ENCODE measurements around the gene PRDM11.
A peak's percentile ranks its signal among the peaks of the same experiment; 100 is the strongest.

PRDM11 gene

DNA sequence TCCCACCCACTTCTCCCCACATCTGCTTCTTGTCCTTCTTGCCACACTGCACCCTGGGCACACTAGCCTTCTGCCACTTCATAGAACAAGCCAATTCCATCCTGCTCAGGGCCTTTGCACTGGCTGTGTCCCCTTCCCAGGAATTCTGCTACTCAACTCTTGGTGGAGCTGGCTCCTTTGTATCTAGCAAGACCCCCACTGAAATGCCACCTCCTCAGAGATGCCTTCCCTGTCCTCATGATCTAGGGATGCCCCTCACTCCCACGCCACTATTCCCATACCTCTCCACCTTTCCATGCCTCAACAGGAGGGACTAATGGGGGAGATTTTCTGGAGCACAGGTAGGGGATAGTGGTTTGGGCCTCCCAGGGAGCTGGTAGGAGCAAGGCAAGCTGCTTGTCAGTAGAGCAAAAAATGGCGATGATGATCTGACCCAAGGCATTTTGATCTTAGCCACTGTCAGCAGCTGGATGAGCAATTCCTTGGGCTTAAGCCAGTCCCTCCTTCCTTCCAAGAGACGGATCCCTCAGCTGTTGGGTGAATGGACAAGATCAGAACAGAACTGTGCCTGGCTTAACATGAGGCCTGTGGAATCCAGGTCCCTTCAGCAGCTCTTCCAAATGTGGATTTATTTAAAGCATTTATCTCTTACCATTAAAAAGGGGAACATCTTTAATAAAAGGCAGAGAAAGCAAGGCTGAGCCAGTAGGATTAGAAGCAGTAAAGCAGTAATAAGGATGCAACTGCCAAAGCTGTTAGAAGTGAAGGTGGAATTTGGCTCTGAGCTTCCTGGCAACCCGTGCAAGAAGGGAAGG lies 4.0 kb upstream of the PRDM11 start:
- DNase-seq: no peak

DNA sequence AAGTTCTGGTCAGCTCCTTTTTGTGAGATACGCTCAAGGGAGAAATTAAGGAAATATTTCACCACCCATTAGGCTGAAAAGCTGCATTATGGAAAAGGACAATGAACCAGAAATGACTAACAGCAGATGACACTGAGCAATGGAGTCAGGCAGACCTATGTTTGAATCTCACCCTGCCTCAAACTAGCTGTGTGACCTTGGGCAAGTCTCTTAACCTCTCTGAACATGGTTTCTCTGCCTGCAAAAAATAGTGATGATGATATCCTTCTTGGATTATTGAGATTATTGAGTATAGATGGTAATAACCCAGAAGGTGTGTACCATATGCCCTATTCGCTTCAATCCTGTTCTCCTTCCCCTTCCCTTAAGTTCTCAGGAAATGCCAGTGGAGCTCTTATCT lies 2.9 kb upstream of the PRDM11 start:
- no peak for DNase-seq

DNA sequence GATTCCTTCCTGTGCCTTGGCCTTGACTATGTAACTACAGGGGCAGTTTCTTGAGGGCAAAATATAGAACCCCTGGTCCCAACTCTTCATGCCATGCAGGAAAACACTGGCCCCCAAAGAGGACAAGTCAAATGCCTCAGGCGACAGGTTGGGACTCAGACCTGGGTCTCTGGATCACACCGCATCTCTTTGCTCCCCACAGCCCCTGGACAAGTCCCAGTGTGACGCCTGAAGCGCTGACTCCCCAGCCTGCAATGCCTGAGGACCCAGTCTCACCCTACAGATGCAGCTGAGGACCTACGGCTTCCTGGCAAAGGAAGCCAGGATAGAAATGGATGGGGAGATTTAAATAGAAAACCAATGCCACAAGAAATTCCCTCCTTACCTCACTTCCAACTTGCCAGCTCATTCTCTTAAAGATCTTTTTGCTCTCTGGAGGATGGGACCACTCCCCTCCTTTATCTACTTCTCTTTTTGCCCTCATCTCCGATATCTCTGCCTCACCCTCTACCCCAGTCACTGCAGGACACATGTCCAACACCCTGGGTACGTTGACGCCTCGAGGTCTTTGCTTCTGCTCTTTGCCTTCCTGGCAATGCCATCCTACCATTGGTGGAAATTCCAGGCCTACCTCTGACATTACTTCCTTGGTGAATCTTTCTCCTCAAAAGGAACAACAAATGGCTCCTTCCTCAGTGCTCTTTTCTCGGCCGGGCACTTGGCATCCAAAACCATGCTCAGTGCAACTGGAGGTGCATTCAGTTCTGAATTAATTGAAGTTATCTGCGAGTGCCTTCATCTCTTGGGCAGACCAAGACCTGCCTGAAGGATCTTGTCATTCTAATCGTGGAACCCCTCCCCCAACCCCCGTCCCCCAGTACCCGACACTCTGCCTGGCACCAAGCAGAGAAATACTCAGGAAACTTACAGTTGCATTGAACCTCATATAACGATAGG lies 2.0 kb upstream of the PRDM11 start:
- DNase-seq: no peak

DNA sequence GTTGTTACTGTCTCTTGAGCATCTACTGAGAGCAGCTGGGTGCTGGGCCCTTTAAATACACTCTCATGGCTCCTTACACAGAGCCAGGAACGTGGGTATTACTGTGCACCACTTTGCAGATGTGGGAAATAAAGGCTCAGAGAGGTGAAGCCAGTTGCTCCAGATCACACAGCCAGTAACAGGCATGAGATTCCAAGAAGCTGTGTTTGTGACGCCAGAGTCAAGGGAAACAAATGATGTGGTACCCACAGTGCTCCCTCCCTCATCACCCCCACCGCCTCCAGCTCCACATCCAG lies 1.4 kb upstream of the PRDM11 start:
- no peak for DNase-seq

DNA sequence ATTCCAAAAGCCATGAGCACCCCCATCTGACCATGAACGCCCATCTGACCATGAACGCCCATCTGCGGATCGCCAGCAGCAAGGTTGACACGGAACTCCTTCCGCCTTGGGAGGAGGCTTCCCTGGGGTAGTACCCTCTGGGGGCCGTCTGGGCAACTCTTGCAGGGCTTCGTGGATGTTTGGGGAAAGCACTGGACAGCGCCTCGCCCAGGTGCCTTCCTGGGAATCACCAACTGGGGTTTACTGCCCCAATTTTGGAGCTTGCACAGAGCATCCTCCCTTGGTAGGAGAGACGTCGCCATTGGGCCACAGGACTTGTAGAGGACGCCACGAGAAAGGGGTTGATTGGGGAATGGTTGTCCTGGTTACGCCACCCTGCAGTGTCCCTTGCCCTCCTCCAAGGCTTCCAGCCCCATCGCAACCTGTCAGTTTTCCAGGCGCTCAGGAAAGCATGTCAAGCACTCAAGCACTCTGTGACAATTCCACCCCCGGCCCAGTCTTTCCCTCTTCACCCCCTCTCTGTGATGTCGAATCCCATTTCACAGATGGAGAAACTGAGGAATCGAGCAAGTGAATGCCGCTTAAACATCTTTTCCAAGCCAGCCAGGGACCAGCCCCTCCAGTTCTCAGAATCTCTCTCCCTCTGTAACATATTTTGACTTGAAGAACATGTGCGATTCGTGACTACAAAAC lies 914 bp upstream of the PRDM11 start:
- DNase-seq: peak; percentile 26

DNA sequence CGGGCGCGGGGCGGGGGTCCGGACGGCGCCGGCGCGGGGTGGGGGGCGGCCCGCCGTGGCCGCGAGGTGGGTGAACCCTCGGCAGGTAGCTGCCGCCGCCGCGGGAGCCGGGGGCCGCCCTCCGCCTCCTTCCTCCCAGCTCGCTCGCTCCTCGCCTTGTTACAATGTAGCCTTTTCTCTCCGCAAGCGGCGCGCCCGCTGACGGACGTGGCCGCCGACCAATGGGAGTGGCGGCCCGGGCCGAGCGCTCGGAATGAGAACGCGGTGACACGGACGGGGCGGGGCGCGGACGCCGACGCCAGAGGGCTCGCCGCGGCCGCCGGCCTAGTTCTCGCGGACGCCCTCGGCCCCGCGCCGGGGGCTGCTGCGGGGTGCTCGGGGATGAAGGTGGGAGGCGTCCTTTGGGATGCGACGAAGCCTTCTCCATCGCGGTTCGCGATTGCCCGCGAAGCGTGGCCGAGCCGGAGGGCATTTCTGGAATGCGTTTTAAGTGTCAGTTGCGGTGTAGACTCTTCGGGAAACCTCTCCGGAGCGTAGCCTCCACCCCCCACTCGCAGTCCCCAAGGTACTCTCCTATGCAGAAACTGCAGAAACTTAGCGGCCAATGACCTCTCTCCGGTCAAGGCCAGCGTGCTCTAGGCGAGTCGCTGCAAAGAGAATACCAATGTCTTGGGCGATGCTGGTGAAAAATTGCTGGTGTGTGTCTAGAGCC lies 734 bp downstream of the PRDM11 start:
- DNase-seq: peak; percentile 93

DNA sequence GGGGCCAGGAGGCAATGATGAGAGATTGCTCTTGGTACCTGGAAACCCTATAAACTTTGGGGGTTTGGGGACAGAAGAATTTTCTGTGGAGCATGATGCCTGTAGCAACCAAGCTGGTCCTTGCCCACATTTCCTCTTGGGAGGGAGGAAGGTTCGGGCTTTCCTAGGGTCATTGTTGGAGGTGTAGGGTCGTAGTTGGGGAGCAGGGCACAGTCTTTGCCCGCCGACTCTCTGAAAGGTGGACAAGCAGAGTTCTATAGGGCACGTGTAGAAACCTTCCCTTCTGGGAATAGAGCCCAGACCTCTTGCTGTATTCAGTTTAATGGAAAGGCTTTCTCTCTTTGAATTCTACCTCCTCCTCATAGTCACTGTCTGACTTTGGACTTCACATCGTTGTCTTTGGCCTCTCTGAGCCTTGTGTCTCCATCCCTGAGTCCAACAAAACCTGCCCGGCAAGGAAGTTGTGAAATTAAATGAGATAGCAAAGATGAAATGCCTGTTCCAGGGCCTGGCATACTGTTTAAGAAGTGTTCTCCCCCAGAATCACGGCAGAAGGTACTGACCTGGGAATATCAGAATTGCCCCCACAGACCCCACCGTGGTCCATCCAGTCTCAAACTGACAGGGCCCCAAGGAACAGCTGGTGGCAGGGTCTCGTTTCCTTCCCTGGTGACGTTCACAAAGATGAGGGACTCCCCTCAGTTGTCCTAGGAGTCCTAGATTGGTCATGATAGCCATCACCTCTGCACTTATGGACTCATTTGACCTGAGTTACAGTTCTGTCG lies 1.6 kb downstream of the PRDM11 start:
- no peak for DNase-seq

DNA sequence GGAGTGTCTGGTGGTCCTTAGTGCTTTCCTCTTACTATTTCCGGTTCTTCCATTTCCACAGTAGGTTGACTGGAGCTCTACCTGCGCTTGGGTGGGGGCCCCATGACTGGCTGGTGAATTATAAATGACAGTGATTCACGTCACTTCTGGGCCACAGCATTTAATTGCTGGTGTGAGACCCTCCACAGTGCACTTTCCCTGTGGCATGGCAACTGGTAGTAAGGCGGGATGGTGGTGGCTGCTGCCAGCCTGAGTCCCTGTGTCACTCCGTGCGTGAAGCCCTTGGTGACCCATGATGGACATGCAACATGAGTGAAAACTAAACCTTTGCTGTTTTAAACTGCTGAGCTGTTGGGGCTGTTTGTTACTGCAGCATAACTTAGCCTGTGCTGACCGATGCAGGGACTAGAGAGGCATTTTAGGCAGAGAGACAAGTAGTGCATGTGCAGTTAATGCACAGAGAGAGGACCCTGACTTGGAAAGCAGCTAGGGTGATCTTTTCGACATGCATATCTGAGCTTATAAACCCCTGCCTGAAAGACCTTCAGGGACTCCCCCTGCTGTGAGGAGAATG lies 3.1 kb downstream of the PRDM11 start:
- no peak for DNase-seq

DNA sequence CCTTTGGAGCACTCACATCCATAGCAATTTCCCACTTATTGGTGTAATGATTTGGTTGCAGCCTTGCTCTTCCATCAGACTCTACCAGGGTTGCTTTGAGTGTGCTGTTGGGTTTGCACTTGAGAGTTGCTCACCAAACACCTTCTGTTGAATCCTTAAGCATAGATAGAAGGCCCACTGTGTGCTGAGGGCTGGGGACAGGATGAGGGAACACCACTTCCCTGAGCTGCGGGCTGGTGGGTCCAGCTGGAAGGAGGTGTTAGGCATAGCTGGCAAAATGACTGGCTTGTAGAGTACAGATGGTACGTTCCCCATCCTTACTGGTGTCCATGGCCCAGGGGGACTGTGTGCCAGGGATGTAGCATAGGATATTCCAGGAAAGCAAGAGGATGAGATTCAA lies 3.9 kb downstream of the PRDM11 start:
- DNase-seq: no peak

DNA sequence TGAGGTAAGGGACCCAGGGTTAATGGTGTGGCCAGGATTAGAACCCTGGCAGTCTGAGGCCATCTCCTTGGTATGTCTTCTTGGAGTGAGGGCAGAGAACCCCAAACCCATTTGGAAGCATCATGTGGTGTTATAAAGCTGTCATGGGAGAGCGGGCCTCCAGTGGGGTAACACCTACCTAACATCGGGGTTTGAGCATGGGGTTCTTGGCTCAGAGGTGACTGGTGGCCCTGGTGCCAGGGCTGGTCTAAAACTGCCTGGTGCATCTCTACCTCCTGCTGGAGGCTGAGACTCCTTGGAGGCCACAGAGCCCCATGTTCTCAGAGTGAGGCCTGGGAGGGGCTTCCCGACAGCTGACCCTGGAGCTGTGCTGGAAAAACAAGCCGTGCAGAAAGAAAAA lies 4.5 kb downstream of the PRDM11 start:
- no peak for DNase-seq

DNA sequence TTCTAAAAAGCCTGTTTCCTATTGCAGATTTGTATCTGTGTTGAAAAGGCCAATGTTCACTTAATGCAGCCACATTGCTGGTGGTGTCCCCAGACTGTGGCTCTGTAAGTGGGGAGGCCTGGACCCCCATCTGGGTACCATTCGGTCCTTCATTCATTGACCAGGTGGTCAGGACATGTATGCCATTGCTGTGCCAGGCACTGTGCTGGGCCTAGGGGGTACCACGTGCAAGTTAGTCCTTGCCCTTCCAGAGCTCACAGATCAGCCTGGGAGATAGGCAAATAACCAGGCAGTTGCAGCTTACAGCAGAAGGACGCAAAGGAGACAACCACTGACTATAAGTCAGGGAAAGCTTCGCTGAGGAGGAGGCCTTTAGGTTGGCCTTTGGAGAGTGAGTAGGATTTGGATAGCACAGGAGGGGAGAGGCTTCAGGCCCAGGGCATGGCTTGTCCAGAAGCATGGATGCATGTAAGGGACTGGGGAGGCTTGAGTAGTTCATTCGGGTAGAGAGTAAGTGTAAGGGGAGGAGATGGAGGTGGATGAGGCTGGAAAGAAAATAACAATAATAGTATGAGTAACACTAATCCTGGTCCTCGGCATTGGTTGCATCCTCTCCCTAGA lies 5.0 kb downstream of the PRDM11 start:
- no peak for DNase-seq

DNA sequence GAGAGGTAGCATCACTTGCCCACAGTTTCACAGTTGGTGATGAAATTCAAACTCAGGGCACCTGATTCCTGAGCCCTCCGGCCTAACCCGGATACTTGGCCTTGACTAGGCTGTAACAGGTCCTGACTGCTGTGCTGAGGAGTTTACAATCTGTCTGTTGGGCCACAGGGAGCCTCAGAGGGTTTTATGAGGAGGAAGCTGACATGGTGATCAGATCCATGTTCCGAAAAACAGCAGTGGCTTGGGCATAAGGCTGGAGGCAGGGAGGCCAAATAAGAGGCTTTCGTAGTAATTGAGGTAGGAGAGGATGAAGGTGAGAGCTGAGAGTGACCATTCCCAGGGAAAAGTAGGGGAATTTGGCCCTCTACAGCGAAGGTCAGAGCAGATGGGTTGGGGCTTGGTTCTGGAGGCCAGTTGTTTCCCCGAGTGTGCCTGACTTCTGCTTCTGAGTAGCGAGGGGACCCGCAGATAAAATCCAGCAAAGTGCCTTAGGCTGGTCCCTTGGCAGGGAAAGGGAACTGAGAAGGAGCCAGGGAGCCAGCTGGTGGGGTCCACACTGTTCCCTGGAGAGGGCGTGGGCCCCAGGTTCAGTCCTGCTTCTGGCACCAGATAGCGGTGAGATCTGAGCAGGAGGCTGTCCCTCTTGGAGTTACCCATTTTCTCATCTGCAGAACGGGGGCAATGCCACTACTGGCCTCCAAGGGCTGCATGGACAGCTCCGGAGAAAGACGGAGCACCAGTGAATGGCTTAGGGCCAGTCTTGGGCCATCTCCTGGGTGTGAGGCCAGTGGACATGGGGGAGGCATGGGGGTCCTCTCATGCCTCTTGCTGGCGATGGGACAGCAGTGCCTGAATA lies 6.5 kb downstream of the PRDM11 start:
- no peak for DNase-seq

DNA sequence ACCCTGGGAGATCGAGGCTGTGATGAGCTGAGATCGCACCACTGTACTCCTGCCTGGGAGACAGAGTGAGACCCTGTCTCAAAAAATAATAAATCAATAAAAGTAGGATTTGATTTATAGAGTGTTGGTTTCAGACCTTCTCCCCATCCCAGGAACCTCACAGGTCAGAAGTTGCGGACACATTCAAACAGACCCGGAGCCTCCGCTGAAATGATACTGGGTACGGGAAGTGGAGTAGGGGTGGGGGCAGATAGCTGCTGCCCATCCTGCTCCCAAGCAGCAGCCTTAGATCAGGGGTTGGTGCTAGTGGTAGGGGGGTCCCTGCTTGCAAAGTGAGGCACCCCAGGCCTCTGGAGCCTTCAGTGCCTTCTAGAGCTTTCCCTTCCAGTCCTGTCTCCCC lies 7.8 kb downstream of the PRDM11 start:
- DNase-seq: no peak

DNA sequence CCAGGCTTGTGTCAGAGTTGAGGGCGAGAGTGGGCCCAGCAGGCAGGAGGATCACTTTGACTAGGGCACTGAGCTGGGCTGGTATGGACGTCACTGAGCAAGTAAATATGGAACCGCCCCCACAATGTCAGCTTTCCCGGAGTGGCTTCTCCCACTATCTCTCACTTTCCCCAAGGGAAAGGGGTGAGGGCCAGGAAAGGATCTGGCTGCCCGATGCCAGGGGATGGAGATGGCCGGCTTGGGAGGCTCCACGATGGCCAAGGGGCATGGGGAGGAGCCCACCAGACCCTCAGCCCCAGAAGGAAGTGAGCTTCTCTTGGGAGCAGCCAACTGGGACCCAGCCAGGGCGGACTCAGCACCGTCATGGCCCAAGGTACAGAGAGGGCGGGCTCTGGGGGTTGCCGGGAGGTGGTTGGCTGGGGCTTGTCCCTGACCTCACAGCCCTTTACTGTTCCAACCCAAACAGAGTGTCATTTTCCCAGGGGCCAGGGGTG lies 8.7 kb downstream of the PRDM11 start:
- no peak for DNase-seq

DNA sequence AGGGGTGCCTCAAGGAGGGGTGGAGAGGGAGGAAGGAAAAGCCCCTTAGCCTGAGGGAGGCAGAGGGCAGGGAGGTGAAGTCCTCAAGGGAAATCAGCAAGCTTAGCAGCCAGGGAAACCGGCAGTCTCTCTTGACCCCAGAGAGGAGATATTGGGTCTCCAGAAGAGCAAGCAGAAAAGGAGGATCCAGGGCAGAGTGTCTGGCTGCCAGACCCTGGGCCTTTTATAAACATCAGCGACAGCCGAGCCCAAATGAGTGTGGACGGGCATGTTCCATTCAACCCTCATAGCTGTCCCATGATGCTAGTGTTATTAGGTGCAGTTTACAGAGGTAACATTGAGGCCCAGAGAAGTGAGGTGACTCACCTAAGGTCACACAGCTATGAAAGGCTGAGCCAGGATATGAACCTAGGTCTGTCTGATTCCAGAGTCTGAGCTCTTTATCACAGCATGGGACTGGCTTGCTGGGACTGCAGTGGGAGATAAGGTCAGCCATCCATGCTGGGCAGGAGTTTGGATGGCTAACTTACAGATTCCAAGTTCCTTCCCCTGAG lies 9.3 kb downstream of the PRDM11 start:
- DNase-seq: no peak

DNA sequence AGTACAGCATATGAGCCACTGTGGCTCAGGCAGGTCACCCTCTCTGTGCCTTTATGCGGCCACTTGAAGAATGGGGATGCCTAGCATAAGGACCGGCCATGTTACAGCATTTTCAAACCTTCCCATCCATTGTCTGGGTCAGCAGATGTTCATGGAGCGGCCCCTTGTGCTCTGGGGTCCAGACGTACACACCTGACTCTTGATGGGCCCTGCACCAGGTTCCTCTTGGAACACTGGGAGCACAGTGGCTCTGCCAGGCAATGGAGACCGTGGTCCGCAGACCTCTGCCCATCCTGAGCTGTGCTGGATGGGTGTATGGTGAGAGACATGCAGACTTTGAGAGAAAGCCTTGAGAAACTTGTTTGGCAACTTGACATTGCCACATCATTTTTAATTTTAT lies 9.8 kb downstream of the PRDM11 start:
- no peak for DNase-seq

DNA sequence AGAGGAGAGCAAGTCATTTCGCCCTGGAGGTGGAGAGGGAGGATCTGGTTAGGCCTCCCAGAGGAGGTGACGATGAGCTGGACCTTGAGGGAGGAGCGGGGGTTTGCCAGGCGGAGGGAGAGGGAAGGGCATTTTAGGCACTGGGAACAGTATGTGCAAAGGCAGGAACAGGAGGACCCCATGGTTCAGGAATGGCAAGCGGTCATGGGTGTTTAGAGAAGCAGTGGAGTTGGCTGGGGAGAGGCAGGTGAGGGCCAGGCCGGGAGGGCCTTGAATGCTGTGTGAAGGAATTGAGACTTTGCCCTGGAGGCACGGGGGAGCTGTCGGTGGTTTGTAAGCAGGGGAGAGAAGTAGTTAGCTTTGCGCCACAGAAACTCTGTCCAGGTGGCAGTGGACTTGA lies 10.3 kb downstream of the PRDM11 start:
- DNase-seq: no peak

DNA sequence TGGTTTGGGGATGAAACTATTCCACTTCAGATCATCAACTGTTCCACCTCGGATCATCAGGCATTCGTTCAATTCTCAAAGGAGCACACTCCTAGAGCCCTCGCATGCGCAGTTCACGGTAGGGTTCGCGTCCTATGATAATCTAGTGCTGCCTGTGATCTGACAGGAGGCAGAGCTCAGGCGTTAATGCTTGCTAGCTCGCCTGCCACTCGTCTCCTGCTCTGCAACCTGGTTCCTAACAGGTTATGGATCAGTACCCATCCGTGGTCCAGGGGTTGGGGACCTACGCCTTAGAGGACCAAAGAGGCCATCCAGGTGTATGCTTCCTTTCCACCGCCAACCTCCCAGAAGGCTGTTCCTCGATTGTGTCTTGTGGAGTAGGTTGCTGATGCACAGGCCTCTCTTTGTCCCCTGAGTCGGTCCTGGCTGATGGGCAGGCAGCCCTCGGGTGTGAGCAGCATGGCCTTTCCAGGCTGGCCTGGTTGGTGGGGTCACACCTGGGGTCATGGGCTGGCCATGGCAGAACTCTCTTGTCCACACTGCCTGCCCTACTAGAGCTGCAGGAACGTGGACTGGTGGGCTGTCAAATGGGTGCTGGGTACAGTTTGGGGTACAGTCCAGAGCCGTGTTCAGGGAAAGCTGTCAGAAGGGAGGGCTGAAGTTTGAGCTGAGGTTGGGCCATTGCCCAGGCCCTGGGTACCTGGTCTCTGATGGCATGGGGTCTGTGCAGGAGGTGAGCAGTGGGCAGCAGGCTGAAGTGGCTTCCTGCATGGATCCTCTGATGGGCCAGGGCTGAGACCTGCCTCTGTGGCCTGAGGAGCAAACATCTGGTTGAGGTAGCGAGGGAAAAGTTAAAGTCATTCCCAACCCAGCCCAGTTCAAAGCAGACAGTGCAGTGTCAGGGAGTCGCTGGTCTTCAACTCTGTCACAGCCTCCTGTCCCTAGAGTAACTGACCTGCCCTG lies 11.1 kb downstream of the PRDM11 start:
- DNase-seq: no peak
